Stimulated activated naive CD8-positive, alpha-beta T cell treated with anti-CD3 and anti-CD28 coated beads, Interleukin-15, Interleukin-2, amounts not matched to agents 100 U/mL and 50 U/mL, for 24 hours (primary cell): ENCODE results near the gene ASTL.
A peak's percentile ranks its signal among the peaks of the same experiment; 100 is the strongest.

Source experiments
- ATAC-seq: fragments of 150-1000 bp; cut with Tn5 transposase; one replicate; pipeline ENCODE4 v1.10.0; 2021
- DNase-seq: peaks from one replicate; pipeline ENCODE4 v3.0.0; 2021

ASTL gene

DNA sequence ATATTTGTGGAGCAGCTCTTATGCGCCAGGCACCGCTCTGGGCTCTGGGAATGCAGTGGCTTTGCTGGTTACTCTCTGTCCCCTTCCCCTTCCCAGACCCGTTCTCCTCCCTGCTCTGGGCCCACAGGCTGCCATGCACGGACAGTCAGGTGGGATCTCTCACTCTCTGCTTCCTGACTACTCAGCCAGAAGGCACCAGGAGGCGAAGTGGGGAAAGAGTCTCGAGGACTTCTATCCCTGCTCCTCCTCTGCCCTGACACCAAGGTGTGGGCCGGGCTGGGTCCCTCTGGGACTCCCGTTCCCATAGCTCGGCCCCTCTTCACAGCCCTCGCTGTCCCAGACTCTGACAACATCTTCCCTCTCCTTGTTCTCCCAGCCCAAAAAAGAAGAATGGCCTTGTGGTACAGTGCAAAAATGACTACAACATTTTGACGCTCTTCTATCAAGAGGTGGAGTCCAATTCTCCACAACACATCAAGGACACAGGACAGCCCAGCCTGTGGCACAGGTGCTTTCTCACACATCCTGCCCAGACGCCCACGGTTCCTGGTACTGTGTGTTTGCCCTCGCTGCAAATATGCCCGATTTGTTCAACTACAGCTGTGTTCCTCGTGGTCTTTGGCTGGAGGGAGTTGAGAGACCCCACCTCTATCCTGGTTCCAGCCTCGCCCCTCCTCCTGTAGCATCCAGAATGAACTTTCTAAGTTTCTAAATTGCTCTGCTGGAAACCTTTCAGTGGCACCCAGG is 21.0 kb upstream of the ASTL start:
- ATAC-seq (no peak), DNase-seq (peak; percentile 70)

- ATAC-seq (no peak), DNase-seq (no peak)
These were observed 20.2 kb upstream of the ASTL start for GRCh38 chr2:96158554-96158940.

- DNase-seq (peak; percentile 97), ATAC-seq (peak; percentile 79)
These were observed 19.6 kb upstream of the ASTL start for GRCh38 chr2:96157649-96158553.

GRCh38 chr2:96156926-96157648 is 18.8 kb upstream of the ASTL start:
- DNase-seq, result peak; percentile 57
- ATAC-seq, result peak; percentile 2

DNA sequence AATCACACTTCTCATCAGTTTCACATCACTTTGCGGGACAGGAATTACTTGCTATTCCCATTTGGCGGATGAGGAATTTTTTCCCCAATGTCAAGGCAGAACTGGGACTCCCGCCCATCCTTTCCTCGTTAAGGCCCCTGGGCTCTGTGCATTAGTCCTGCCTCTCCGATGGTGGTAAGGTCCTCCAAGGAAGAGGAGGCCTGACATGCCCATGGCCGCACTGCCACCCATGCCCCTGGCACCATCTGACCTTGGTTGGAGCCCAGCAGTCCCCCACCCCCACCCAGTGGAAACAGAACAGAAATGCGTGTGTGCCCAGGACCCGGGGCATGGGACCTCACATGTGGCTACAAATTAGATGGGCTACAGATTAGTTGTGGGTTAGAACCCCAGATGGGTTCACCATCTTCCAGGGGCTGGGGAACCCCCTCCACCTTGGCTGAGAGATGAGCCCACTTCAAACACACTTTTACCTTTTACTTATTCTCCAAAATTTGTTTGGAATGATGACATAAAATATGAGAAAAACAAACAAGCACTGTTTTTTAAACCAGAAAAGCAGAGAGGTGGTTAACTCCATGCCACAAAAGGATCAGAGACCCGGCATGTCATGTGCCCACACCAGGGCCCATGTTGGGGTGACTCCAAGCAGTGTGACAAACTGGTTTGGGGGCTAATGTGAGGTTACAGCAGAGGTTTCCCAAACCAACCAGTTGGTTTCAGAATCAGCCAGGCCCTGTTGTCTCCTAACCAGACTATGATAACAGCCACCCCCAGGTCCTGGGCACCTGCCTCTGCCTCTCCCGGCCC is 17.9 kb upstream of the ASTL start:
- DNase-seq (peak; percentile 75), ATAC-seq (peak; percentile 60)

DNA sequence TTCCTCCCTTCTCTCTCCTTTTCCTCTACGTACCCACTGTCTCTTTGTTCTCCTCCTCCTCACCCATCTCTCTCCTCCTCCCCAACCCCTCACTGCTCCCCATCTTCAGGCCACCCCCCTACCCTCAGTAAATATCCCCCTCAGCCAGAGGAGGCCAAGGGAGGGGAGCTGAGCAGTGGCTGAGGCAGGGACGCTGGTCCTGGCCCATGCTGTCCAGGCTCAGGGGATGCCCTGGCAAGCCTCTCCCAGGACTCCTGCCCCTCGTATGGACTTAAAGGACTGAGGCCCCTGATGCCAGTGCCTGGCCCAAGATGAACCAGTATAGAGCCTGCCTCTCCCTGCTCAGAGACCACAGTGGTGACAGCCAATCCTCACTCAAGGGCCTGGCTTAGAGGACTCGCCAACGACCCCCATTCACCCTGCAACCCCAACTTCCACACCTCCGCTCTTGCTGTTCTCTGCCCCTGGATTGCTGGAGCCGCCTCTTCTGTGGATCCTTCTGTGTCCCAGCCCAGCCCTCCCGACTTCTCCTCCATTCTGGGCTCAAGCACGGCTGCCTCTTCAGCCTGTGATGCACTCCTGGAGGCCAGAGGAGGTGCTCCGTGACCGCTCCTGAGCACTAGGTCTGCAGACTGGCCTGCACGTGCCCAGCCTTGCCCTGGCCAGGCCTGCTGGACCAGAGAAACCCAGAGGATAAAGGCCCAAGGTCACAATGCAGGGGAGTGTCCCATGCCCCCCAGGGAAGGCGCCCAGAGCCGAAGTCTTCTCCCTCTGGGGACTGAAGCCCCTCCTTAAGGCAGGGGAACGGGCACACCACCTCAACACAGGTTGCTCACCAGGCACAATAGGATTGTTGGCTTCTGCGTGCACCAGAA is 16.4 kb upstream of the ASTL start:
- DNase-seq, result peak; percentile 6

DNA sequence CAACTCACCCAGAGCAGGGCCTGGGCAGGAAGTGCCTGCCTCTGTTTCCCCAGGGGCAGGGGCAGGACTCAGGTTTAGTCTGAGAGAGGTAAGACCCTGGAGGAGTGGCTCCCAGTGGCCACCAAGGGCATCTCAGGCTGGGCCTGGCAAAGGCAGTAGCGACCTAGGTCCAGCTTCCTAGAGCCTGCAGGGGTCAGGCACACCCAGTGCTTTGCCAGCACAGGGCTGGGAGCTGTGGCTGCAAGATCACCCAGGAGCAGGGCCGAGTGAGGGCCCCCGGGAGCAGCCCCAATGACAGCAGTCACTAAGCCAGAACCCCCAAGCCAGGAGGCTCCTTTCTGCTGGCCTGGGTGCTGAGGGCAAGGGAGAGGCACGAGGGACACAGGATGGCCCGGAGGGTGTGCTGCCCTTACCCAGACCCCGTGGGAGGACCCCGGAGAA is 15.7 kb upstream of the ASTL start:
- no peak for ATAC-seq
- no peak for DNase-seq

More for the DNA sequence above, 16.4 kb upstream of the ASTL start:
- ATAC-seq, result no peak

- DNase-seq, result peak; percentile 5
These were observed 15.0 kb upstream of the ASTL start for GRCh38 chr2:96153291-96153713.

GRCh38 chr2:96152304-96153161 is 14.2 kb upstream of the ASTL start:
- ATAC-seq (no peak), DNase-seq (peak; percentile 4)

More at GRCh38 chr2:96153291-96153713, 15.0 kb upstream of the ASTL start:
- no peak for ATAC-seq

- DNase-seq, result no peak
- no peak for ATAC-seq
These were observed 13.4 kb upstream of the ASTL start for GRCh38 chr2:96151595-96152303.

DNA sequence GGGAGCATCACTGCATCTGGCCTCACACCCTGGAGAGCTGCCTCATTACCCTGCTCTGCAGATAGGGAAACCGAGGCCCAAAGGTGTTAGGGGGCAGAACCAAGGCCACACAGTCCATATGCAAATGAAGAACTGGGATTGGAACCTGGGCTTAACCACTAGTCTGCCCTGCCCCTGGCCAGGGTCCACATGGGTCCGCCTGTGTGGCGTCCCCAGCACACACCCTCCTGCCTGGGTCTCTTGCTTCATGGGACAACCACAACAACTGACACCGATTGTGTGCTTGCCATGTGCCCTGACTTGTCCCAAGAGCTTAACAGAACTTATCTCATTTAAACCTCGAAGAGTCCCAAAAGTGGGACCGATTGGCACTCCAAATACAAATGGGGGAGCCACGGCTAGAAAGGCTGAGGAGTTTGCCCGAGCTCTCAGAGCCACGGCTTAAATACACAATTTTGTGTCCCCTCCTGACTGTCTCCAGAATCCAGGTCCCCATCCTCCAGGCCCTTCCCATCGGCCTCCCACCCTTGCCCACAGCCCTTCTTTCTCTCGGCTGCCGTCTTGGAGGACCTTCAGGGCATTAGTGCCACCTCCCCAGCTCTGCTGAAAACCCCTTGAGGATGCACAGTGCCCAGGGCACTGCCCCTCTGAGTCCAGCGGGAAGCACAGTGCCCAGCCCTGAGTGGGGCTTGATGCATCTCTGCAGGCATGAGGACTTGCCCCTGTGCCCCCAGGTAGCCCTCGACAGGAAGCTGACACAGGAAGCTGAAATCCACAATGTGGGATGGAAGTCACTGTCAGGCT is 12.7 kb upstream of the ASTL start:
- DNase-seq (peak; percentile 9), ATAC-seq (no peak)

DNA sequence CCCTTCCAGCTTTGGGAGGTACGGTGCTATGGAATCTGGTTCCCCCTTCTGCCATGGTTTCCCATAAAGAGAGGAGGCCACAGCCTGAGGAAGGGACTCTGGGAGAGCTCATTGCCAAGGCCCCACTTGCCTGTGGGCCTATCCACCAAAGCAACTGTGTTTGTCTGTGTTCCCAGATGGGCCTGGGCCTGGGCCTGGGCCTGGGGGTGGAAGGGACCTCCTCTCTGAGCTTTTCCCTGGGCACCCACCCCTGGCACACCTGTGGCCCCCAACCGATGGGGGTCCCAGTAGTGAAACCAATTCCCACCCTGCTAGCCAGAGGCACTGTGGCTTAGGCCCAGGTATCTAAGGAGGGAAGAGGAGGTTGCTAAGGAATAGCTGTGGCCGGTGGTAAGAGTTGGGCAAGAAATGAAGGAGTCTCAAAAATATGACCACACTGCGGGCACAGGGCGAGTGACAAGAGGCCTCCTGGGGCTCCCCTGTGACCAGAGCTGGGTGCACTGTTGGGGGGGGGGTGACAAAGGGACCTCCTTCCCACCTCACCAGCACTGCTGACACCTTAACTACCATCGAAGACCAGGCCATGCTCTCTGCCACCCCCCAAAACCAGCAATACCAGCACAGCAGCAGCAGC is 11.8 kb upstream of the ASTL start:
- peak; percentile 6 for DNase-seq
- ATAC-seq, result no peak

DNA sequence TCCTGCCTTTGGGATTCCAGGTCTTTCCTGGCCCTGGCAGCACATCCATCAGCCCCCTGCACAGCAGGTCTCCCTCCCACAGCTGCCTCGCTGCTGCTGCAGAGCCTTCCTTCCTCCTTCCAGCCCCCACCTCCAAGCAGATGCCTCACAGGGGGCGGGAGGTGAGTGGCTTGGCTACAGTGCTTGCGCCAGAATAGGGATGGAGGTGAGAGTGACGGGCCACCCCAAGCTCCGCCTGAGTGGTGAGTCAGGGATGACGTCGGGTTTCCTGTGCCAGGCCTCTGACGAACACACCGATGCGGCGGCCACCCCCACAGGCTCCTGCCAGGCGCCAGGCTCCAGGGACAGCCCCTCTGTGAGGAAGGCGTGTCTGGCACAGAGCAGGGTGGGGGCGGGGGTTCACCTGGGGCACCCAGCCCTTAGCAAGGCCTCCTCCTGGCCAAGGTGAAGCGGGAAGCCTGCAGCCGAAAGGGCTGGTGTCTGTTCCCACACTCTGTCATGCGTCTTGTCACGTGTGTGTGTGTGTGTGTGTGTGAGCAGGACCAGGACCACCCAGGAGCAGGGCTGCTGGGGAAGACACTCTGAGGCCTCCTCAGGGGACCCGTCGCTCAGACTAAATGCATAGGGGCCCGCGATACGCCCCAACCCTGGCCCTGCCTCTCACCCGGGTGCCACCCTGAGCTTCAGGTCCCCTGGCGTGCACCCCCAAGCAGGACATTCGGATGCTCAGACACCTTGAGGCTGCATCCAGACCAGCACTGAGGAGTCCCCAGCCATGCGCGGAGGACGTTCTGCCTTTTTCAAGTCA is 10.3 kb upstream of the ASTL start:
- ATAC-seq, result peak; percentile 73
- peak; percentile 98 for DNase-seq

- peak; percentile 67 for DNase-seq
These were observed 9.4 kb upstream of the ASTL start for GRCh38 chr2:96147593-96148201.

GRCh38 chr2:96146881-96147592 is 8.7 kb upstream of the ASTL start:
- DNase-seq (peak; percentile 29), ATAC-seq (no peak)

More at GRCh38 chr2:96147593-96148201, 9.4 kb upstream of the ASTL start:
- no peak for ATAC-seq
